ENCODE data around the gene SPON1. TPM values are rescaled to one million over a fixed set of nuclear protein-coding genes. Genes with fewer than 3 reads are reported as not detected.

SPON1 gene
- total and polyA plus RNA-seq, 2 of the 8 experiments (the other 6 are each of a cell fraction or from before 2014, with no cell fraction given) = 1.5 to 5.4 TPM

GRCh38 chr11:14070896-14071295, 108.4 kb downstream of the SPON1 start:
- H3K56ac ChIP-seq (replicated peaks; ENCODE audit: insufficient read length, low read depth, low read length) = no peak overlapping the region
- H3K79me1 ChIP-seq (ENCODE audit: low read depth, low read length) = no peaks in the 10 kb centered on the region
- no peaks in the 10 kb centered on the region for H3K9me3 ChIP-seq (ENCODE audit: insufficient read depth in 2 of 2, low read depth in 1 of 2, low read length in 1 of 2)
- no peak overlapping the region for H3K27ac ChIP-seq (ENCODE audit: low read depth, low read length)
- H2BK12ac ChIP-seq (ENCODE audit: low read depth, low read length) = no peak overlapping the region
- H3K9ac ChIP-seq (replicated peaks in 1 of 4; ENCODE audit: extremely low read depth in 1 of 4, low read depth in 3 of 4, low read length in 3 of 4) = no peak overlapping the region
- no peak overlapping the region for H4K8ac ChIP-seq (ENCODE audit: extremely low read depth, insufficient read depth, low read length)
- ChIA-PET POLR2A (ENCODE audit: partially characterized antibody) (no interaction called here), CTCF (ENCODE audit: partially characterized antibody) (no interaction called here)
- H3K18ac ChIP-seq (ENCODE audit: extremely low read depth, low read length) = no peak overlapping the region
- H3K36me3 ChIP-seq (ENCODE audit: control insufficient read depth in 2 of 4, insufficient read depth in 4 of 4, low read length in 3 of 4) = no peaks in the 10 kb centered on the region
- 89% methylated on average over 1 of the region's 1 CpG; no CpG with 5 or more reads in 1 of the 2 experiments for WGBS, 2 experiments (ENCODE audit: extremely low coverage in 1 of 2, insufficient coverage in 1 of 2, insufficient read length in 1 of 2, insufficient replicate concordance in 2 of 2, low coverage in 1 of 2, low lambda C conversion rate in 2 of 2, missing lambda C conversion rate in 1 of 2)
- no peak overlapping the region for H4K91ac ChIP-seq (replicated peaks; ENCODE audit: insufficient read length, low read length)
- no peak overlapping the region for H3K23ac ChIP-seq (ENCODE audit: insufficient read length)
- no peak overlapping the region for H3K4me3 ChIP-seq (ENCODE audit: extremely low read depth in 1 of 4, insufficient read depth in 2 of 4, low read depth in 3 of 4, low read length in 4 of 4)
- H2AK5ac ChIP-seq (ENCODE audit: low read depth, low read length) = no peak overlapping the region
- H2BK20ac ChIP-seq (ENCODE audit: low read length) = no peak overlapping the region
- H4K20me1 ChIP-seq (replicated peaks in 1 of 2; ENCODE audit: control insufficient read depth in 1 of 2, insufficient read depth in 2 of 2, low read length in 2 of 2) = no peaks in the 10 kb centered on the region
- FAIRE-seq (no peak), DNase-seq (ENCODE audit: low read depth in 1 of 2, low spot score in 2 of 2) (no peak)
- H2BK15ac ChIP-seq (ENCODE audit: low read length) = no peak overlapping the region
- H2AFZ ChIP-seq (ENCODE audit: low read length) = no peak overlapping the region
- peaks cover 0 to 15% (median 6%) of the 10 kb centered on the region in 4 experiments; a peak in 3 of 7 replicates for H3K4me1 ChIP-seq (replicated peaks in 1 of 4; ENCODE audit: control insufficient read depth in 3 of 4, insufficient read depth in 4 of 4, low read length in 3 of 4)
- H3K4ac ChIP-seq (replicated peaks; ENCODE audit: insufficient read length, low read depth, low read length) = no peak overlapping the region
- no peak overlapping the region for H4K5ac ChIP-seq (ENCODE audit: insufficient read length, low read depth, low read length)
- no peak overlapping the region for H2BK5ac ChIP-seq (ENCODE audit: low read depth, low read length)
- no peaks in the 10 kb centered on the region for H3K27me3 ChIP-seq (replicated peaks in 1 of 4; ENCODE audit: control insufficient read depth in 3 of 4, extremely low read depth in 1 of 4, insufficient read depth in 3 of 4, low read length in 3 of 4)
- no peaks in the 10 kb centered on the region for H3K79me2 ChIP-seq (ENCODE audit: control insufficient read depth in 1 of 2, insufficient read depth in 2 of 2, low read length in 2 of 2)
- H3K23me2 ChIP-seq (ENCODE audit: low read depth, low read length) = no peaks in the 10 kb centered on the region
- no peak overlapping the region for H2BK120ac ChIP-seq (replicated peaks; ENCODE audit: low read depth, low read length)
- H3K4me2 ChIP-seq (ENCODE audit: insufficient read depth in 1 of 2, low read depth in 2 of 2, low read length in 2 of 2) = no peak overlapping the region
- H3K14ac ChIP-seq (ENCODE audit: insufficient read length) = no peak overlapping the region
- TF ChIP-seq BCL11A (IDR thresholded peaks at IDR 0.05; ENCODE audit: low read depth in 2 of 2, low read length in 2 of 2) (no peak), CTCF (IDR thresholded peaks at IDR 0.05; ENCODE audit: control extremely low read depth in 1 of 3, insufficient read depth in 1 of 3, low read depth in 1 of 3, low read length in 3 of 3) (no peak), MAFK (IDR thresholded peaks at IDR 0.05; ENCODE audit: low read depth, low read length) (no peak), EP300 (IDR thresholded peaks at IDR 0.05; ENCODE audit: borderline replicate concordance in 1 of 2, low read depth in 2 of 2, low read length in 2 of 2) (no peak)
